Measurements from ENCODE around the gene ASTN1. TPM values are rescaled to one million over a fixed set of nuclear protein-coding genes. Genes with fewer than 3 reads are reported as not detected.

Gene ASTN1
- total RNA-seq, 2 experiments from 2014 or later = not detected

DNA sequence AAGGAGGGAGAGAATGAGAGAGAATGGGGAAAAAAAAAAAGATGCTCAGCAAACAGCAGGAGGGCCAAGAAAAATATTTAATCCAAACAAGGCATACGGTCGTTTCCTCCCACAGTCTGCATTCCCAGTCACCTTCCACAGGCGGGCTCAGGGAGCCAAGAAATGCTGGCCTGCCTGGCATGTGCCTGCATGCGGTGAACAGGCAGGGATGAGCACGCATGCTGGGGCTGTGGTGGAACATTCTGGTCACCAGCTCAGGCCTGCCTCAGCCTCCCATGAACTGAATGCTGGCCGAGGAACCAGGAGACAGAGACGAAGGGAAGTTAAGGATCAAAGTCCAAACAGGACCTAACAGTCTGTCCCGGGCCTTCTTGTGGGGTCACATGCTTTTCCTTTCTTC, 335.3 kb downstream of the ASTN1 start:
- no peak overlapping the region for H3K27ac Mint-ChIP-seq
- H3K4me3 Mint-ChIP-seq = no peak overlapping the region
- no peaks in the 10 kb centered on the region for H3K36me3 Mint-ChIP-seq
- H3K4me1 Mint-ChIP-seq = no peaks in the 10 kb centered on the region
- ATAC-seq (ENCODE audit: low read depth) (no peak), DNase-seq (no peak)
- peaks cover 1% of the 10 kb centered on the region for H3K9me3 Mint-ChIP-seq
- POLR2A ChIA-PET = no interaction called here
- no peaks in the 10 kb centered on the region for H3K27me3 Mint-ChIP-seq

DNA sequence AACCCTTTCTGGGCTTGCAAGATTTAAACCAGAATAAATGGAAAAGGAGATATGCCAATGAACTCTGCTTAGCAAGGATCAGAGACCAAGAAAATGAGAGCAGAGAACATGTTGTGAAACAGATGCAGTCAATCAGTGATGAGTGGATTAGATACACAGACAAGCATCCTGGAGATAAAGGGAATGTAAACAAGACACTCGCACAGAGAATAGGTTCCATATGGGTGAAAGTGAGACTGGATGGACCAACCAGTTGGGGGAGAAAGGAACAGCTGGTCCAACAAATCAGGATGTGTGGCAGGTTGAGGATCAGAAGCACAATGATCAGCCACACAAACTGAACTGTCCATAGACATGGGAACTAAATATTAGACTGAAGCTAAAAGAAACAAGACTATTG, 338.2 kb downstream of the ASTN1 start:
- H3K9me3 Mint-ChIP-seq = peaks cover 1% of the 10 kb centered on the region
- no peaks in the 10 kb centered on the region for H3K4me1 Mint-ChIP-seq
- no peaks in the 10 kb centered on the region for H3K36me3 Mint-ChIP-seq
- POLR2A ChIA-PET = no interaction called here
- H3K4me3 Mint-ChIP-seq = no peak overlapping the region
- ATAC-seq (ENCODE audit: low read depth) (no peak), DNase-seq (no peak)
- H3K27ac Mint-ChIP-seq = no peak overlapping the region
- H3K27me3 Mint-ChIP-seq = no peaks in the 10 kb centered on the region

DNA sequence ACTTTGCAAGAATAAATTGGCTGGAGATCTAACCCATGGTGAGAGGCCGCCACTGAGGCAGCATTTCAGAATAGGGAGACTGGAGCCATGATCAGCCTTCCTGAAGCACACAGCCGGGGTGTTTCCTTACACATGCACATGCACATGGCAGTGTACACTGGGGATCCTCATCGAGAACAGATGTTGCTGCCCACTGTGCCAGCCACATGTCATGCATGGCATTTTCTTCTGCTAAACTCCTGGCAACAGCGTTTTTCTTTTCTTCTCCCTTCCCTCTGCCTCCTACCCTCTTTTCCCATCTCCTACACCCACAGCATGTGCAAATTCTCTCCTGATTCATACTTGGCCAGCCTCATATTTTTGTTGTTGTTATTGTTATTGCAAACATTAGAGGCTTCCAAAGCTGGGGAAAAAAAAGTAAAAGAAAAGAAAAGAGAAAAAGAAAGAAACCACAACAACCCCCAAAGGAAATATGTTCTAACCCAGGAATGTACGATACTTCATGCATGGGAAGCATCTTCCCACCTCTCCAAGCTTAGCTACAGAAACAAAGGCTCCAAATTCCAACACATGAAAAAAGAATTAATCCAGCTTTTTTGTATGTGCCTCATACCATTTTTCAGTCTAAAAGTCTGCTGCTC, 344.0 kb downstream of the ASTN1 start:
- Mint-ChIP-seq H3K9me3 (no peaks in the 10 kb centered on the region), H3K27ac (no peak overlapping the region), H3K27me3 (no peaks in the 10 kb centered on the region), H3K4me3 (no peak overlapping the region), H3K36me3 (no peaks in the 10 kb centered on the region), H3K4me1 (no peaks in the 10 kb centered on the region)
- no peak for DNase-seq
- no peak for ATAC-seq (ENCODE audit: low read depth)
- POLR2A ChIA-PET = no interaction called here

DNA sequence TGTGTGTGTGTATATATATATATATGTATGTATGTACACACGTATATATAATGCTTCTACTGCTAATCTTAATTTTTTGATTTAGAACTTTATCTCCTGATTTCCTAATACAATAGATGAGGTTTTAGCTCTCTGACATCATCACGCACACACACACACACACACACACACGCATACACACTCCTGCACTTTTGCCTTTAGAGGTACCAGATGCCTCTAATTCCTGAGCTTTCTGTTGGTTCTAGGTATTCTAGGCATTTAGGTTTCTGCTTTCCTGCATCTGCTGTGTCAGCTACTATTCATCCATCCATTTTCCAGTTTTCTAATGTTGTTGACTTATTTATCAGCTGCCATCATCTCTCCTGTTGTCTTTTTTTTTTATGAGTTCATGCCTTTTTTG, 348.3 kb downstream of the ASTN1 start:
- Mint-ChIP-seq H3K4me1 (no peaks in the 10 kb centered on the region), H3K27me3 (no peaks in the 10 kb centered on the region), H3K9me3 (no peaks in the 10 kb centered on the region), H3K27ac (no peak overlapping the region), H3K4me3 (no peak overlapping the region), H3K36me3 (no peaks in the 10 kb centered on the region)
- POLR2A ChIA-PET = no interaction called here
- ATAC-seq (ENCODE audit: low read depth) (no peak), DNase-seq (no peak)

DNA sequence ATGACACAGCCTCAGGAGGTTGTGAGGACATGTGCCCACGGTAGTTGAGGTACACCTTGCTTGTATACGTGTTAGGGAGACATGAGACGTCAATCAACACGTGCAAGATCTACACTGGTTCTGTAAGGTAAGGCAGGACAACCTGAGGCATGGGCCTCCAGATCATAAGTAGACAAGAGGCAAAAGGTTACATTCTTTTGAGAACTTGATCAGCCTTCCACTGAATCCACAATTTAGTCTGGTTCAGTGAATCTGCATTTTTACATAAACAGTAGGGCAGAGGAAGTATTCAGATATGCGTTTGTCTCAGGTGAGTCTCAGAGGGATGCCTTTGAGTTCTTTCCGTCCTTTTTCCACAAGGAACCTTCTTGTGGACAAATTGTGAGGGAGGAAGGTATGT, 348.9 kb downstream of the ASTN1 start:
- Mint-ChIP-seq H3K36me3 (no peaks in the 10 kb centered on the region), H3K27ac (no peak overlapping the region), H3K9me3 (no peaks in the 10 kb centered on the region), H3K4me3 (no peak overlapping the region), H3K27me3 (no peaks in the 10 kb centered on the region), H3K4me1 (no peaks in the 10 kb centered on the region)
- ATAC-seq (ENCODE audit: low read depth) (no peak), DNase-seq (no peak)
- POLR2A ChIA-PET = no interaction called here

DNA sequence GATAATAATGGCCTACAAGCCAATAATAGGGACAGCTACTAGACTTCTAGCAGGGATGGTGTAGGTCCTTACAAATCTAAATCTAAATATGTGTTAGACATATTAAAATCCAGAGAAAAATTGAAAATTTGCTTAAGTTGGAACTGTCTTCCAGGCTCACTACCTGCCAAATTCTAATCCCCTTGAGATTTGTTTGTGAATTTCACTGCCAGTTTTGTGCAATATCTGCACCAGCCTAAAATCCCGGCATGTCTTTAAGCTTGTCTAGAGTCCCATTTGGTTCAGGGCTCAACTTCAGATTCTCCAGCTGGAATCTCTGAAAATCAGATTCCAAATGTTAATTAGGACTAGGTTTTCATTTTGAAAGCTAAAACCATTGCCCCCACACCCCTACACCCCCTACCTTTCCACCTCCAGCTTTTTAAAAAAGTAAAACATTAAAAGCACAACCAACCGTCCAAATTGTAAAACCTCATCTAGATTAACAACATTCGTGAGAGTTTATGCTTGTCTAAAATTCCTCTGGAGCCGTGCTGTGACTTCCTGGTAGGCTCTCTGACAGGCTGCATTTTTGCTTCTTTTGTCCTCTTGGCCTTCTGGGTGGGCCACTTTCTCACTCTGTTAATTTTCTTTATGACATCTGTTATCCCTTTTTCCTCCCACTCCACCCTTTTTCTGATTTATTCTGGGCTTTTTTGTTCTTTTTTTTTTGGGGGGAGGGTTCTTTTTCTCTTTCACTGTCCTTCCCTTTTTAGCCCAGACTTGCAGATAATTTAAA, 352.8 kb downstream of the ASTN1 start:
- H3K4me1 Mint-ChIP-seq = no peaks in the 10 kb centered on the region
- H3K27me3 Mint-ChIP-seq = no peaks in the 10 kb centered on the region
- H3K27ac Mint-ChIP-seq = no peak overlapping the region
- no peaks in the 10 kb centered on the region for H3K9me3 Mint-ChIP-seq
- no peaks in the 10 kb centered on the region for H3K36me3 Mint-ChIP-seq
- no peak overlapping the region for H3K4me3 Mint-ChIP-seq
- ATAC-seq (ENCODE audit: low read depth) (no peak), DNase-seq (no peak)
- POLR2A ChIA-PET = no interaction called here

DNA sequence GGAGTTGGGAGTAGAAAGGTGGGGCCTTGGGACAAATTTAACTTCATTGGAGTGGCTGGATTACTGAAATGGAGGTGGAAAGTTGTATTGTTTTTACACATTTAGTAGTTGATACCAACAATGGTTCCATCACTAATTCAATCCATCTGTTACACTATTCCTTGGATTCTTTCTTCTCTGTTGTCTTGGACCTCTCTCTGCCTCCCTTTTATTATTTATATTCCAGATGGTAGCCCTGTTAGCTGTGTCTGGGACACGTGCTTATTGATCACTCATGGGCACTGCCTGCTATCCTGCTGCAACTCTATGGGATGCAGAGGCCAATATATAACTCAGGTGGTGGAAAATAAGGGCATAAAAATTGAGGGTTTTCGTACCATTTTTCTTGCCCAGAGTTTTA, 355.2 kb downstream of the ASTN1 start:
- H3K9me3 Mint-ChIP-seq = no peaks in the 10 kb centered on the region
- H3K27ac Mint-ChIP-seq = no peak overlapping the region
- no peak overlapping the region for H3K4me3 Mint-ChIP-seq
- H3K4me1 Mint-ChIP-seq = no peaks in the 10 kb centered on the region
- POLR2A ChIA-PET = no interaction called here
- H3K27me3 Mint-ChIP-seq = no peaks in the 10 kb centered on the region
- ATAC-seq (ENCODE audit: low read depth) (no peak), DNase-seq (no peak)
- no peaks in the 10 kb centered on the region for H3K36me3 Mint-ChIP-seq

Small RNA genes lying within 50 kb of the gene (microRNA-seq; reads per million reads assigned to microRNA genes)
- gene MIR488 = not detected

Other genes with a start within 250 kb of the ASTN1 start
- gene BRINP2, start 6.2 kb upstream of the ASTN1 start, total RNA-seq = not detected

All from activated naive CD8-positive, alpha-beta T cell treated with anti-CD3 and anti-CD28 coated beads, Interleukin-2, amount 10 ng/mL, durations not matched to agents 7 days and 5 days (primary cell).